SK-MEL-5 (cell line): Measurements from ENCODE around the gene STIP1. TPM values are rescaled to one million over a fixed set of nuclear protein-coding genes. Genes with fewer than 3 reads are reported as not detected.
A peak's percentile ranks its signal among the peaks of the same experiment; 100 is the strongest.

ENCODE experiments used
- DNase-seq: peaks from one replicate; pipeline ENCODE4 v3.0.0-alpha.2; 2016; ENCODE audit warnings: low read depth, low spot score
- in situ Hi-C: cut with HindIII; loops from 2 replicates; pipeline ENCODE4 v1.10.0; 2016; ENCODE audit warnings: low sequenced_read_pairs, high pct_unique_total_duplicates, low pct_unique_long_range_greater_than_20kb
- polyA plus RNA-seq, 2 experiments: library from polyadenylated mRNA; depleted of rRNA; stranded (reverse); fragments of >200 nt; gene quantifications; 2 replicates each; pipeline ENCODE4 v1.2.3, GENCODE V29; 2015
- total RNA-seq: library from RNA; depleted of rRNA; stranded (reverse); fragments of >200 nt; shearing (Covaris generic); gene quantifications from 2 replicates; pipeline ENCODE4 v1.2.3, GENCODE V29; 2014; rRNA removed

STIP1 gene
- 218 and 248 TPM in 2 replicates for total RNA-seq
- 180 and 201 TPM in 2 replicates for polyA plus RNA-seq (2015; cell fraction: cytosol; rRNA removed)
- 74.8 and 119 TPM in 2 replicates for polyA plus RNA-seq (2015; cell fraction: nucleus; rRNA removed)

DNA sequence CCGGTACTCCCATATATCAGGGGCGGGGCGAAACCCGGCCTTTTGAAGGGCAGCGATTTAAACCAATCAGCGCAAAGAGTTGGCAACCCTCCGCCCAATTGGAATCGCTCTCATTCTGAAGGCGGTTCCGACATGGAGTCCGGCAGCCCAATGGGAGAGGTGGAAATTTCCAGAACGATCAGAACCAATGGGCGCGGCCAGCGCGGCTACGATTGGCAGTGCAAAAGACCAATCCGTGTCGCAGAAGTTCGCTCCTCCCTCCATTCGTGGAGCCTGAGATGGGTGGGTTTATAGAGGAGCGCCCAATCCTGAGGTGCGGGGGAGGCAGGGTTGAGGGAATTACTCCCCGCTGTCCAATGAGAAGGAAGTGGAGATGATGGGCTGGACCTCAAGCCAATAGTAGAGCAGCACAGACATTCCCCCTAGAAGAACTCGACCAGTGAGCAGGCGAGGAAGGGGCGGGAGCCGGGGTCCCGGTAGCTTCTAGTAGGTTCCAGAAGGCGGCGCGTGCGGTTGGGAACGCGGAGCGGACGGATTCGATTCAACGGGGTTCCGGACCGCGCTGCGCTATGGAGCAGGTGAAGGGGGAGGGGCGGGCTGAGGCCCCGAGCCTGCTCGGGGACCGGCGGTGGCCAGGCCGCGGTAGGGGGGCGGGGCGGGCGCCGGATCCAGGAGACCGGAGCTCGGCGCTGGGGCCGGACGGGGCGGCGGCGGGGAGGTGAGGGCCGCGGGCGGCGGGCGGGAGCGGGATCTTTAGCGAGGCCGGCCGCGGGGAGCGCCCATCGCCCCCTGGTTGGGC, at the start of gene STIP1:
Gene STIP1, plus strand, starts transcription at position 479 of the 799 bp plus-strand sequence. Its CDS starts 91 bp downstream, at position 570.
- DNase-seq: peak; percentile 99
- in situ Hi-C loops: no loop called here

DNA sequence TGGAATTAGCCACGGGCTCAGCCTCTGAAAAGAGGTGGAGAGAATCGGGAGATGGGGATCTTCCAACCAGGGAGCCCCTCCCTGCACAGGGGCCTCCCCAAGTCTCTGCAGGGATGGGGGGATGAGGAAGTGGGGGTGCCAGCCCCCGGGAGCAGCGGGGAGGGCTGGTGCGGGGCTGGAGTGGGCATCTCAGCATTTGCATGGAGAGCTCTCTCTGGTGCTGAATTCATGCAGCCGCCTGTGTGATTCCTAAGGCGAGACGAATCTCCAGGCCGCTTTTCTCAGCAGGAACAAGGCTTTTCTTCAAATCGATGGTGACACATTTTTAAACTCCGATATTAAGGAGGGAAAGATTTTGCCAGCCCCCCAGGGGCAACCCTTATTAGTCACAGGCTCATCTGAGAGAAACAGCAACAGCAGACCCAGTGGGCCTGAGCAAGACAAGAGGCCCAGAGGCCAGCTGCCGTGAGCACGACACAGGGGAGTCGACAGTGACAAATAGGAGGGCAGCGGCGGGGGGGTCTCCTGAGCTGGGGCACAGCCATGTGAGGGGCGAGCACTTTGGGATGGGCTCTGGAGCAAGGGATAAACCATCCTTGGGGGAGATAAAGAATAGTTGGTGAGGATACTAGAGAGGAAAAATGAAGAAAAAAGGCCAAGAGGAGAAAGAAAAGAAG, 49.1 kb upstream of the STIP1 start:
- in situ Hi-C loops: no loop called here
- no peak for DNase-seq

DNA sequence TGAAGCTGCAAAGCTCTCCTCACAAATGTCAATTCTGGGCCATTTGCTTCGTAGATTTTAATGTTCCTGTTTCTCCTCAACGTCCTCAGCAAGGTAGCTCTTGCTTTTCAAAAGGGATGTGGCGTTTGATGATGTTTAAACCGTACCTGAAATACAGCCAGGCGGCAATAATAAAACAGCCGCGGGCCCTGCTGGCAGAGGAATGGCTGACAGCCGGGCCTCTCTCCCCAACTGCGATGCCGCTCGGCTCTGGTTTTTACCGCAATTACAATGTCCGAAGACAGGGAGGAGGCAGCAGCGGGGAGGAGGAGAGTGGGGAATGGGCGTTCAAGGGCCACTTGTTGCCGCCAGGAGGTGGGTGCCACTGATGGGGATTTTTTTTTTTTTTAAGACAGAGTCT, 47.6 kb upstream of the STIP1 start:
- DNase-seq: no peak
- in situ Hi-C loops: no loop called here

DNA sequence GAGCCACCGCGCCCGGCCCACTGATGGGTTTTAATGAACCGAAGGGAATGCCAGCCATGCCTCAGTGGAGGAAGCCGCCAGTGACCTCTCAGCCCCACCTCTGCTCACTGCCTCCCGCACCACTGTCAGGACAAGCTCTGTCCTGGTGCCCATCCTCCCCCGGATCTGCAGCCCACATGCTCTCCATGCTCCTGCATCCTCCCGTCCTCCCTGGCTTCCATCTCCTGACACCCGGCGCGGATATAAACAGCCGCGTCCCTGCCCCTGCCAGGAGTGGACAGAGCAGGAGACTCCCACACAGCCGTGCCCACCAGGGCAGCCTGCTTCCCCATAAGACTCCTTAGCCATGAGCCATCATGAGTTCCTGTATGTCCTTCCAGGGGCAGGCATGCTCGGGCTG, 46.9 kb upstream of the STIP1 start:
- DNase-seq: no peak
- in situ Hi-C loops: no loop called here

DNA sequence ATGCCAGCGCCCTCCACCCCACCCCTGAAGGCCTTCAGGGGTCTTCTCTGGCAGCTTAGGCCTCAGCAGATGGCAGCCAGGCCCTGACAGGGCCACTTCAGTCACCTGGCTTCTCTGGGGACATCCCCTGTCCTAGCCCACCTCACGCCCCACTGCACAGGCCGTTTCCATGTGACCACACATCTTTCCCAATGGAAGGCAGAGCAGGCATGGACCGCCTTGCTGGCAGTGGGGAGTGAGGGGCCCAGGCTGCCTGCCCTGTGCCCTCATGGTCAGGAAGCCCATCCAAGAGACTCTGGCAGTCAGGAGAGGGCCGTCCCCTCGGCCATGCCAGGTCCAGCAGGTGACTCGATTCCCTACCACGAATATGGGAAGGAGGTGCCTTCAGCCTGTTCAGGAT, 45.9 kb upstream of the STIP1 start:
- DNase-seq: no peak
- in situ Hi-C loops: no loop called here

DNA sequence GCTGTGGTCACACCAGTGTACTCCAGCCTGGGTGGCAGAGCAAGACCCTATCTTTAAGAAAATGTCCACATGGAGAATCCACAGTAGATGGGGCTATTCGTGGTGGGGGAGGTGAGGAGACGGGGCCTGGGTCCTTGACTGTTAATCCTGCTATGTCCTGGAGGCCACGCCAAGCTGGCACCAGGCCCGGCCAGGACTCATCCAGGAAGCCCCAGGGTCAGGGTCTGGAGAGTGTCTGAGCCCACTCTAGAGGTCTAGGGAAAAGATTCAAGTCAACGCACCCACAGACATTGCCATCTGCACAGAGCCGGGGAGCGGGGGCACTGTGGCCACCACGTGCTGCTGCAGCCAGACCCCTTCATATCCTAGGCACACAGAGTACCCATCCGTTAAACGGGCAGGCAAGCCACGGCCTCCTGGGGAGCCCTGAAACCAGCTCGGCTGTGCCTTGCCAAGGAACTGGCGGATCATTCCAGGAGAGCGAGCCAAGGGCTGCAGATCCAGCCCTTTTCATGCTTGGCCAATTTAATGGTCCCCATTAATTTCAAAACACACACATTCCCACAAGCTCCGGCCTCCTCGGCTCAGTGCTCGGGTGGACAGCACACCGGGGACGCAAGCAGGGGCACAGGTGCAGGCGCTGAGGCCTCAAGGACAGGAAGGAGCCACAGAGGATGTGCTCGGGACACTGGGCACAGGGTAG, 44.7 kb upstream of the STIP1 start:
- in situ Hi-C loops: no loop called here

DNA sequence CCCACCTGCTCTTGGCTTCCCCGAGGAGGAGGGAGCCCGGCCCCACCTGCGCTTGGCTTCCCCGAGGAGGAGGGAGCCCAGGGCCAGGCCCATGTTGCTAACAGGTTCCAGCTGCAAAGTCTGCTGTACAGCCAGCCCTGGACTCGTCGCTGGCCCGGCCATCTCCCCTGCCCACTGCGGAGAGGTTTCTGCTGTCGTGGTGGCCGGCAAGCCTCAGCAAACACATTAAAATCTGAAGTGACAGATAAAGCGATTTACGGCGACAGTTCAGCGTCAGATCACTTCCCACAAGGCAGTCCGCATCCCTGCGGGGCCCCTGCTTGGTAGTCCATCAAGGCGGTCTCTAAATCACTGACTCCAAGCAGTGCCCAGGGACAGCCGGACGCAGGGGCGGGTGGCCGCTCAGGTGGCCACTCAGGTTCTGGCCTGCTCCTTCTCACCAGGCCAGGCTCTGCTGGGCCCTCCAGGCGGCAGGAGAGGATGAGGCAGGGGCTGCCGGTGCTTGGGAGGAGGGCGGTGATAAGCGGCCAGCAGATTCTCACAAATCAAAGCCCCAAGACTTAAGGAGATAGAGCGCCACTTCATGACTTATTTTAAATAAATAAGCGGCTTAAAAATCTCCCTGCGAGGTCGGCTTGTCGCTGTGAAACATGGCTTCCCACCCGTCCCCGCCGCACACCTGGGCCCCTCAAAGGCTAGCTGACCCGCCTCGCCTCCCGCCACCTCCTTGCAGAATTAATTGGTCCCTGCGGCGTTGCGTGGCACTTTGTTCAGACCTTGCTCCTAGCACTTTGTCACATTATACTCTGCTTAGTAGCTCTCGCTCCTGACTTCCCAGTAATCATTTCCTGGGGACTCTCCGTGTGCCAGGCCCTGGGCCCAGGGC, 41.1 kb upstream of the STIP1 start:
- DNase-seq: no peak
- in situ Hi-C loops: no loop called here

More for the DNA sequence above, 44.7 kb upstream of the STIP1 start:
- DNase-seq: no peak

DNA sequence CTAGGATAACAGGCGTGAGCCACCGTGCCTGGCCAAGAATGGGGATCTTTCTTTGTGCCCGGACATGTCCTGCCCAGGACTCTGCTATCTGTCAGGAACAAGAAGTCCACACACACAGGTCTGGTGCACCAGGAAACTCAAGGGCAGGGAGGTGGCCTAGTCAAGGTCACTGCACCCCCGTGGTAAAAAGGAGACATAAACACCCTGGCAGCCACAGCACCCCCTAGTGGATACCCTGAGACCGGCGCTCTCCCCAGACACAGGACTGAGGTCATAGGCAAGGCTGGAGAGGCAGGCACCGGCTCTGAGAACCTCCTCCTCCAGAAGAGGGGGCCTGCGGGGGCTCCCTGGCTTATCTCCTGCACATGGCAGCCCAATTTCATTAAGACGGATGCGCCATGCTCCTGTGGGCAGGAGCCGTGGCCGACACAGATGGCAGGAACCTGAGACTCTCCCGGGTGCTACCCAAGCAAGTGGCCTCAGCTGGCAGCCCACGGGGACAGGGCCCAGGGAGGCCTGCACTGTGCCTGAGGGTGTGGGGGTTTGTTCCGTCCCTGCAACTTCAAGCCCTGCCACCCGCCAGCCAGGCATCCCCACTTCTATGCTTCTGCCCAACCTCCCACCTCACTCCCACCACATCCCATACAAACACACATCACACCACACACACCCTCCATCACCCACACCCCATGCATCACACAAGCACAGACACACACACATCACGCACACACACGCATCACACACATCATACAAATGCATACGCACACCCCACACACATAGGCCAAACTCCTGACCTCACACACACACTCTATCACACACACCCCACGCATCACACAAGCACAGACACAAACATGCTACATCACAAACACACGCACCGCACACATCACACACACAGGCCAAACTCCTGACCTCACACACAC, 39.7 kb upstream of the STIP1 start:
- peak; percentile 70 for DNase-seq
- in situ Hi-C loops: no loop called here

DNA sequence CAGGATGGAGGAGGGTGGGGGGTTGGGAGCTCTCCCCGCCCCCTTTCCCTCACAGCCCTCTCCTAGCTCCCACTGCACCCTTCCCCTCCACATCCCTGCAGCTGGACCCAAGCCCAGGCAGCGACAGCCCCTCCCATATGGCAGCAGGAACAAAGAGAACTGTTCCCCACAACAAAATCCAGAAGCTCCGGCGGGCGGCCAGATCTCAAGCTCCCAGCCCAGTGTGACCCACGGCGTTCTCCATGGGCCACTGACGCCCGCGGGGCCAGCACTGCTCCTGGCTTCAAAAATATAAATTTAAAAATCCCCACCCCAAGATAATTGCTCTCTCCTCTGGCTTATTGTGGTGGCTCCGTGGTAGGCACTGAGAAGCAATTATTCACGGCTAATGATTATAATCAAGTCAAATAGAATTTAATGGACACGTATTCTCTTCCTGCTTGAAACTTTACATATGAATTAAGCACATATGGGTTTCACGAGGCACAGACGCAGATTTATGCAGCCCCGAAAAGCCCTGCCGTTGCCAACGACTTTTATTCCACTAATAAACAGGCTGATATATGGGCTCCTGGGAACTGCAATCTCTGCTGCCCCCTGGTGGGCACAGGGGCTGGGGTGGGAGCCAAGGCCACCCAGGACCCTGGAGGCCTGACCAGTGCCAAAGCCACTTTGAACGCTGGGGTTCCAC, 37.6 kb upstream of the STIP1 start:
- in situ Hi-C loops: no loop called here
- peak; percentile 68 for DNase-seq

DNA sequence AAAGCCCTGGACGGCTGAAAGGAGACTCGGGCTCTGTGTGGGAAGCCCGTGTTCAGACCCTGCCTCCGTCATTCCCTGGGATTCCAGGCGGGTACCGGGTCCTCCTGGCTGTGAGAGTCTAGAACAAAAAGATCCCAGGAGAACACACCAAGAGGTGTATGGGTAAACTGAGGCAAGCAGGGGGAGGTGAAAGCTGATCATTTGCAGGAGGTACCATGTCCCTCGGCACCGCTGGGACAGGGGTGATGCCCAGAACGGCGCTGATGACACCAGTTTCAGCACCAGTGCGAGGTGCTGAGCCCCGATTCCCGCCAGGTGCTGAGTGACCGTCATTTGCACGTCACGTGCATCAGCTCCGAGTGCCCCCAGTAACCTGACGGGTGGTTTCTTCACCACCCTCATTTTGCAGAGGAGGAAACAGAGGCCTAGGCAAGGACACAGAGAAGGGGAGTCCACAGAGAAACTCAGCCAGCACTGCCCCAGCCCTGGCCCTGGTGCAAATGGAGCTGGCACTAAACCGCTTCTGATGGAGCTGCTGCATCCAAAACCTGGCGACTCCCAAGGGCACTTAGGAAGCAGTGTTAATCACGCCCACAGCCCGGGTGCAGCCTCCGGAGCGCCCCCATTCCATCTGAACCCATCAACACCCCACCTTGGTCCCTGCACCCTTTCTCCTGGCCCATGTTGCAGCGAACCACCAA, 36.9 kb upstream of the STIP1 start:
- no peak for DNase-seq
- in situ Hi-C loops: no loop called here

DNA sequence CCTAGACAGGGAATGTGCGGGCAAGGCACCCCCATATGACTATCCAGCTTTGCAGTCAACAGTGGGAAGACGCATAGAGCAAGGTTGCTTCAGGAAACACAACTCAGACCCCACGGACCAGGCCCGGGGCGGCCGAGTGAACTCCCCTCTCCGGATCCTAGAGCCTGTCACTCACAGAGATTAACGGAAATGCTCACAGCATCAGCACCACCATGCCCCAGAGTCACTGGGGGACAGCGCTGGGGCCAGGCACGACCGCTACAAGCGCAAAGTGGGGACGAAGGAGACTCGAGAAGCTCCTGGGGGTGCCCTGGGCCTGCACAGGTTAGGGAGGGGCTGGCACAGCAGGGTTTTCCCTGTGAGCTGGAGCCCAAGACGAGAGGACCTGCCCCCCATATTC, 35.9 kb upstream of the STIP1 start:
- no peak for DNase-seq
- in situ Hi-C loops: no loop called here

DNA sequence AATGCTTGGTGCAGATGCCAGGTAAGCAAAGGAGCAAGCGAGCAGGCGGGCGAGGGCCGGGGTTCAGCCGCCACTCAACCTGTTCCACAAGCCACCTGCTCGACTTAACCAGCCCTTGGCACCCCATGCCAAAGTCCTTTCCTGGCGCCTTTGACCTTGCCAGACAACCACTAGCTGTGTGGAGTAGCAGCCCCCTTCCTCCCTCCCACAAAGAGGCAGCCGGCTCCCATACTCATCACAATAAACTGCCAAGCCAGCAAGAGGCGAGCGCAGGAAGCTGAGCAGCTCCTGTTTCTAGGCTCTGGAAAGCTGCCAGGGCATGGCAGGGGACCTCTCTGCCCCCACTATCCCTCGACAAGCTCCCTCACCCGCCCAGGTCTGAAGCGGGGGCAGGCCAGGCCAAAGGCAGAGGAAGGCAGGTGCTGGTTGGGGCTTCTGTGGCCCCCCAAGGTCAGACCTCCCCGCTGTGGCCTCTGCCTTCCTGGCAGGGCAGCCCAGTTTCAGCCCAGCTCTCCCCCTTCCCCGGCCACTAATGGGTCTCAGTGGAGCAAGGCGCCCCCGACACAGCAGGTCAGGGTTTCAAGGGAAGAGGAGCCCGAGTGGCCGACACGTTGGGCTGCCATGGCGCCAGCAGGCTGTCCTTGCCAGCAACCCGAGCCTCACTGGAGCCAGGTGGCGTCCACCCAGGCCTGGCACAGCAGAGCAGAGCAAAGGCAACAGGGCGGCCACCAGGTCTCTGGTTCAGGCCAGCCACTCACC, 35.3 kb upstream of the STIP1 start:
- DNase-seq: no peak
- in situ Hi-C loops: no loop called here

DNA sequence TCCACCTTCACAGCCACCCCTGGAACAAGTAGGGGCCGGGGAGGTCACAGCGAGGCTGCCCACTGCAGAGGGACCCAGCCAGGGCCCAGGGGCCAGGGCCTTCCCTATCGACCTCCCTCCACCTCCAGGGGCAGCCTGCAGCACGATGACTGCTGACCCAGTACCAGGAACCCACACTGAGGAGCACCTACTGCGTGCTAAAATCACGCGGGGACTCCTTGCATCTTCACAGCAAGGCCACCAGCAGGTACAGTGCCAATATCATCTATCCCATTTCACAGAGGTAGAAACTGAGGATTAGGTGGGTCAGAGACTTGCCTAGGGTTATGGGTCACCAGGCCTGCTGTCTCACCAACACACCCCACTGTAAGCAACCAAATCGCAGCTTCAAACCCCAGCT, 34.6 kb upstream of the STIP1 start:
- DNase-seq: no peak
- in situ Hi-C loops: no loop called here

DNA sequence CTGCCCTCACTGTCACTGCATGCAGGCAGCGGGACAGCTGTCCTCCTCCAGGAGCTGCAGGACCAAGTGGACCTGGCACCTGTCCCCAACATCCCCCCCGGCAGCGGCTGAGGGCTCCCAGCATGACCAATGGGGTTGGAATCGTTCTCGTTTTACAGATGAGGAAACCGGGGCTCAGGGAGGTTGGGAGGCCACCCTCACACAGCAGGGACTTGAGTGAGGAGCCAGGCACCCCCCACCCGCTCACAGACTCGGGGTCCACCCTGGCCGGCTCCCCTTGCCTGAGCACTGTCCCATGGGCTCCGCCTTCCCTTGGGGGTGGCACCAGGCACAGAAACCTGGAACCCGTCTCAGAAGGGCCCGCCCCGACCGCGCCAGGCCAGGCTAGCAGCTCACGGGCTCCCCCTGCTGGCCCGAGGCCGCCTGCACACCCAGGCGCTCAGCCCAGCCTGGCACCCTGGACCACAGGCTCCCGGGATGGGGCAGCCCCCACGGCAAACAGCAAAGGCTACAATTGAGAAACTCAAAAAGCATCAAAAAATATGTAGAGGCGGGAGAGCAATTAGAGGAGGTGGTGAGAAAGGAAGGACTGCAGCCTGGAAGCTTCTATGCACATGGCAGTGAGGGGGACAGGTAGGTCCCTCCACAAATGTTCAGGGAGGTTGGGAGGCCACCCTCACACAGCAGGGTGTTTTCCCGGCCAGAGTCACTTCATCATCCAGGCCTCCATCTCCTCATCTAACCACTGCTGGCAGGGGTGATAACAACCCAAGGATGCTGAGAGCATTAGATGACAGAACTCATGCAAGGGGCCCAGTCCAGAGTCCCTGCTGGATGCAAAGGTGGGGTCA, 32.9 kb upstream of the STIP1 start:
- peak; percentile 43 for DNase-seq
- in situ Hi-C loops: no loop called here
